PC-3 (cell line): Measurements from ENCODE around the gene C2orf78.
"Not testable (repeated sequence)": the region's sequence is repeated elsewhere in the genome, so short reads cannot be mapped to it uniquely, and the experiment has no call there.

ENCODE experiments used
- EZH2 ChIP-seq: fragments of 300-600 bp; sonication (generic); IDR thresholded peaks from one replicate; pipeline ENCODE4 v1.6.1; 2017; ENCODE audit warnings: antibody characterized with exemption, mild to moderate bottlenecking, low read length; ENCODE audit not compliant: unreplicated experiment
- EZH2phosphoT487 ChIP-seq: fragments of 300-600 bp; sonication (generic); IDR thresholded peaks from 2 replicates; pipeline ENCODE4 v1.6.1; 2018; ENCODE audit warnings: mild to moderate bottlenecking, antibody characterized with exemption, low read length, borderline replicate concordance
- TF ChIP-seq, protein P1 (sequence below): fragments of 300-600 bp; sonication (generic); conservative IDR thresholded peaks from 2 replicates; pipeline ENCODE4 v1.5.1; 2017; ENCODE audit warnings: antibody characterized with exemption, low read depth, mild to moderate bottlenecking, low read length

DNA sequence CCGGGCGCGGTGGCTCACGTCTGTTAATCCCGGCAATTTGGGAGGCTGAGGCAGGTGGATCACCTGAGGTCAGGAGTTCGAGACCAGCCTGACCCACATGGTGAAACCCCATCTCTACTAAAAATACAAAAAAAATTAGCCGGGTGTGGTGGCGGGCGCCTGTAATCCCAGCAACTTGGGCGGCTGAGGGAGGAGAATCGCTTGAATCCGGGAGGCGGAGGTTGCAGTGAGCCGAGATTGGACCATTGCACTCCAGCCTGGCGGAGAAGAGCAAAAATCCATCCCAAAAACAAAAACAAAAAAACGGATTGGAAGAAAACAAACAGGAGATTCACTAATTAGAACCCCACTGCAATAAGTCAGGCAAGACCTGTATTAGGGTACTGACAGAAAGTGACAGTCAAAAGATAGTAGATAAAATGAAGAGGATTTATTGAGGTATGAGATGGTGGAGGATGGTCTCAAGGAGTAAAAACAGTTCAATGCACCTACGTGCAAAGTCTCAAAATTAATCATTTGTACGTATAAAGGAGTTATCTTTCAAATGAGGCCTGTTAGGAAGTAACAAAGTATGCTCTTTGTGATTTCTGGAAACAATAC, 5.0 kb upstream of the C2orf78 start:
- TF ChIP-seq, protein P1, sequence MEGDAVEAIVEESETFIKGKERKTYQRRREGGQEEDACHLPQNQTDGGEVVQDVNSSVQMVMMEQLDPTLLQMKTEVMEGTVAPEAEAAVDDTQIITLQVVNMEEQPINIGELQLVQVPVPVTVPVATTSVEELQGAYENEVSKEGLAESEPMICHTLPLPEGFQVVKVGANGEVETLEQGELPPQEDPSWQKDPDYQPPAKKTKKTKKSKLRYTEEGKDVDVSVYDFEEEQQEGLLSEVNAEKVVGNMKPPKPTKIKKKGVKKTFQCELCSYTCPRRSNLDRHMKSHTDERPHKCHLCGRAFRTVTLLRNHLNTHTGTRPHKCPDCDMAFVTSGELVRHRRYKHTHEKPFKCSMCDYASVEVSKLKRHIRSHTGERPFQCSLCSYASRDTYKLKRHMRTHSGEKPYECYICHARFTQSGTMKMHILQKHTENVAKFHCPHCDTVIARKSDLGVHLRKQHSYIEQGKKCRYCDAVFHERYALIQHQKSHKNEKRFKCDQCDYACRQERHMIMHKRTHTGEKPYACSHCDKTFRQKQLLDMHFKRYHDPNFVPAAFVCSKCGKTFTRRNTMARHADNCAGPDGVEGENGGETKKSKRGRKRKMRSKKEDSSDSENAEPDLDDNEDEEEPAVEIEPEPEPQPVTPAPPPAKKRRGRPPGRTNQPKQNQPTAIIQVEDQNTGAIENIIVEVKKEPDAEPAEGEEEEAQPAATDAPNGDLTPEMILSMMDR = not testable (repeated sequence)
- TF ChIP-seq EZH2phosphoT487, EZH2: not testable (repeated sequence)
